Endothelial cell of umbilical vein (primary cell): ENCODE measurements around the gene SRGAP1. TPM values are rescaled to one million over a fixed set of nuclear protein-coding genes. Genes with fewer than 3 reads are reported as not detected.

Experiments
- BruUV-seq: library from RNA; stranded (reverse); fragments of 400-500 nt; replicated peaks from 2 replicates; lab custom pipeline; 2021; lab: Mats Ljungman, UMichigan
- CTCF ChIA-PET: fragments of 300-600, 350-600 bp; sonication (Branson Sonifier 250); formaldehyde crosslinking; loops from one replicate; lab custom pipeline; 2021; ENCODE audit warnings: antibody characterized with exemption, inconsistent platforms; lab: Charles Lee
- POLR2A ChIA-PET: fragments of 300-600, 350-600 bp; sonication (Branson Sonifier 250); formaldehyde crosslinking; loops from one replicate; lab custom pipeline; 2021; ENCODE audit warnings: antibody characterized with exemption, inconsistent platforms; lab: Charles Lee
- DNase-seq: peaks from one replicate; pipeline ENCODE4 v3.0.0-alpha.2; 2011; ENCODE audit warnings: low read depth, low spot score
- FAIRE-seq: peaks from 2 replicates; lab custom pipeline; 2011; peaks lifted over from hg19 to GRCh38; lab: Jason Lieb, UNC
- H2AFZ ChIP-seq: 2 replicates; pipeline ENCODE4 v1.6.0; 2012; ENCODE audit warnings: low read depth, low read length, control low read depth, inconsistent platforms
- H3K27ac ChIP-seq: 2 replicates; pipeline ENCODE4 v1.5.1; 2011; ENCODE audit warnings: low read depth, mild to moderate bottlenecking, control low read depth, low read length, moderate library complexity; ENCODE audit not compliant: insufficient read depth
- H3K27me3 ChIP-seq, 2 experiments: 2 replicates each; pipeline versions ENCODE4 v1.6.0 to v1.6.1; 2011; ENCODE audit warnings: low read length in 2 of 2, mixed read lengths in 1 of 2; ENCODE audit not compliant: control insufficient read depth in 2 of 2, insufficient read depth in 2 of 2
- H3K36me3 ChIP-seq, 2 experiments: 2 replicates in 1 of 2; 3 replicates in 1 of 2; pipeline ENCODE4 v1.5.1; 2011; ENCODE audit warnings: low read length in 2 of 2, mild to moderate bottlenecking in 1 of 2, moderate library complexity in 1 of 2; ENCODE audit not compliant: control insufficient read depth in 2 of 2, insufficient read depth in 2 of 2; ENCODE audit errors: extremely low read depth in 1 of 2
- H3K4me1 ChIP-seq: 3 replicates; pipeline ENCODE4 v1.5.1; 2011; ENCODE audit warnings: mild to moderate bottlenecking, low read length; ENCODE audit not compliant: control insufficient read depth, insufficient read depth; ENCODE audit errors: extremely low read depth
- H3K4me2 ChIP-seq: 2 replicates; pipeline ENCODE4 v1.6.1; 2011; ENCODE audit warnings: low read length, control low read depth, mixed read lengths; ENCODE audit not compliant: insufficient read depth
- H3K4me3 ChIP-seq, 3 experiments: fragments of 200-600 bp in 1 of 3; sonication (generic), shearing (Covaris generic) in 1 of 3; replicated peaks in 1 of 3; 2 replicates each; pipeline ENCODE4 v1.5.1; 2011 to 2016; ENCODE audit warnings: control low read depth in 3 of 3, low read length in 3 of 3, mild to moderate bottlenecking in 2 of 3, inconsistent platforms in 1 of 3, low read depth in 1 of 3, moderate library complexity in 1 of 3; ENCODE audit not compliant: insufficient read depth in 1 of 3
- H3K79me2 ChIP-seq: 2 replicates; pipeline ENCODE4 v1.6.0; 2012; ENCODE audit warnings: low read length, inconsistent platforms; ENCODE audit not compliant: control insufficient read depth, insufficient read depth
- H3K9ac ChIP-seq: replicated peaks from 2 replicates; pipeline ENCODE3; 2011; ENCODE audit warnings: low read length, control low read depth; ENCODE audit not compliant: insufficient read depth; ENCODE audit errors: extremely low read depth
- H3K9me1 ChIP-seq: replicated peaks from 3 replicates; pipeline ENCODE4 v1.6.0; 2011; ENCODE audit warnings: mild to moderate bottlenecking, low read length; ENCODE audit not compliant: control insufficient read depth, insufficient read depth; ENCODE audit errors: extremely low read depth
- H3K9me3 ChIP-seq: replicated peaks from 2 replicates; pipeline ENCODE4 v1.5.1; 2012; ENCODE audit warnings: low read length, inconsistent platforms; ENCODE audit not compliant: control insufficient read depth, insufficient read depth
- H4K20me1 ChIP-seq: replicated peaks from 2 replicates; pipeline ENCODE3; 2011; ENCODE audit warnings: mild to moderate bottlenecking, low read length; ENCODE audit not compliant: control insufficient read depth, insufficient read depth; ENCODE audit errors: extremely low read depth
- CTCF ChIP-seq, 2 donors: IDR thresholded peaks; 1 replicate in 1 of 2; 2 replicates in 1 of 2; pipeline ENCODE4 v1.5.1; 2011; ENCODE audit warnings: low read length in 2 of 2, mild to moderate bottlenecking in 2 of 2, moderate library complexity in 2 of 2, control low read depth in 1 of 2, inconsistent platforms in 1 of 2, low read depth in 1 of 2; ENCODE audit not compliant: insufficient read depth in 1 of 2; ENCODE audit errors: extremely low read depth in 1 of 2
- EZH2 ChIP-seq: IDR thresholded peaks from 2 replicates; pipeline ENCODE4 v1.6.1; 2012; ENCODE audit warnings: borderline replicate concordance, low read depth, mild to moderate bottlenecking, moderate library complexity, low read length, inconsistent platforms; ENCODE audit not compliant: severe bottlenecking
- FOS ChIP-seq: IDR thresholded peaks from 2 replicates; pipeline ENCODE4 v1.6.1; 2011; ENCODE audit warnings: mild to moderate bottlenecking, low read length, moderate library complexity, borderline replicate concordance; ENCODE audit not compliant: insufficient read depth
- GATA2 ChIP-seq: IDR thresholded peaks from 2 replicates; pipeline ENCODE4 v1.7.0; 2011; ENCODE audit warnings: low read depth, mild to moderate bottlenecking, moderate library complexity, mixed read lengths, low read length; ENCODE audit not compliant: insufficient read length, insufficient read depth
- JUN ChIP-seq: IDR thresholded peaks from 2 replicates; pipeline ENCODE4 v1.6.1; 2011; ENCODE audit warnings: borderline replicate concordance, low read depth; ENCODE audit not compliant: insufficient read length, insufficient read depth
- MAX ChIP-seq: IDR thresholded peaks from 2 replicates; pipeline ENCODE4 v1.6.1; 2011; ENCODE audit not compliant: insufficient read depth, insufficient read length
- MYC ChIP-seq: IDR thresholded peaks from one replicate; pipeline ENCODE4 v1.6.1; 2011; ENCODE audit warnings: mild to moderate bottlenecking, low read depth, low read length
- POLR2A ChIP-seq: IDR thresholded peaks from 2 replicates; pipeline ENCODE4 v1.6.1; 2012; ENCODE audit warnings: low read depth, mild to moderate bottlenecking, control low read depth, low read length
- POLR2AphosphoS5 ChIP-seq: IDR thresholded peaks from 2 replicates; pipeline ENCODE4 v1.6.1; 2012; ENCODE audit warnings: low read depth, mild to moderate bottlenecking, control low read depth, low read length, moderate library complexity; ENCODE audit not compliant: insufficient read depth
- dilution Hi-C: fragments of 300-500 bp; cut with MboI; formaldehyde crosslinking; loops from one replicate; pipeline ENCODE4 v1.15.0; 2019; ENCODE audit warnings: low sequenced_read_pairs; ENCODE audit not compliant: extremely low pct_ligation_motif_present
- intact Hi-C: fragments of 100-400 bp; cut with micrococcal nuclease; formaldehyde crosslinking; loops from one replicate; pipeline ENCODE4 v1.10.0; 2022
- polyA plus RNA-seq, 4 experiments: library from polyadenylated mRNA; depleted of rRNA in 3 of 4; stranded (reverse) in 3 of 4; unstranded in 1 of 4; fragments of >200 nt; gene quantifications; 2 replicates each; pipeline versions ENCODE4 v1.2.1 to v1.2.3, GENCODE V29; 2011 to 2012; ENCODE audit warnings: missing spikeins in 1 of 4
- total RNA-seq: library from RNA; stranded (reverse); gene quantifications from 2 replicates; pipeline ENCODE4 v1.2.3, GENCODE V29; 2021

SRGAP1 gene
- total and polyA plus RNA-seq, 2 donors (not counting 3 experiments of a cell fraction or from before 2014, with no cell fraction given): 4.9 to 16.3 TPM

GRCh38 chr12:64123448-64123847 is 278.9 kb downstream of the SRGAP1 start:
- POLR2A ChIA-PET: no interaction called here

More at GRCh38 chr12:64123448-64123847, 278.9 kb downstream of the SRGAP1 start:
- H3K4me3 ChIP-seq: no peak overlapping the region
- no peak overlapping the region for H2AFZ ChIP-seq
- FAIRE-seq: no peak
- no TSS peak for BruUV-seq
- H3K4me1 ChIP-seq: no peaks in the 10 kb centered on the region
- TF ChIP-seq POLR2A (no peak), EZH2 (no peak), MYC (no peak), FOS (no peak), GATA2 (no peak), MAX (no peak), CTCF (IDR thresholded peaks at IDR 0.05; ENCODE audit: extremely low read depth in 1 of 2, insufficient read depth in 1 of 2, low read depth in 1 of 2, low read length in 2 of 2) (no peak), POLR2AphosphoS5 (no peak), JUN (no peak)
- CTCF ChIA-PET: no interaction called here
- dilution Hi-C loops: no loop called here
- H3K36me3 ChIP-seq: peaks cover 0 to 2% of the 10 kb centered on the region in 2 experiments
- no peaks in the 10 kb centered on the region for H3K79me2 ChIP-seq
- no peak overlapping the region for H3K4me2 ChIP-seq
- H3K9ac ChIP-seq: no peak overlapping the region
- H3K27ac ChIP-seq: no peak overlapping the region
- no peaks in the 10 kb centered on the region for H3K27me3 ChIP-seq
- H3K9me3 ChIP-seq: no peaks in the 10 kb centered on the region
- H3K9me1 ChIP-seq: peaks cover 2% of the 10 kb centered on the region
- intact Hi-C loops: no loop called here
- H4K20me1 ChIP-seq: no peaks in the 10 kb centered on the region
- no peak for DNase-seq
